ENCODE data around the gene LHFPL2. TPM values are rescaled to one million over a fixed set of nuclear protein-coding genes. Genes with fewer than 3 reads are reported as not detected.
"Not testable (repeated sequence)": the region's sequence is repeated elsewhere in the genome, so short reads cannot be mapped to it uniquely, and the experiment has no call there.

LHFPL2 gene
- polyA plus RNA-seq, 4 donors, result 48.4 to 62.2 (median 56.3) TPM

GRCh38 chr5:78667461-78668103, 19.0 kb upstream of the LHFPL2 start:
- DNase-seq (ENCODE audit: low read depth in 4 of 4, low spot score in 3 of 4), result no peak

- DNase-seq (ENCODE audit: low read depth in 4 of 4, low spot score in 3 of 4), result not testable (repeated sequence)
These were observed 18.4 kb upstream of the LHFPL2 start for GRCh38 chr5:78666975-78667374.

GRCh38 chr5:78666041-78666444, 17.5 kb upstream of the LHFPL2 start:
- no peak for DNase-seq (ENCODE audit: low read depth in 4 of 4, low spot score in 3 of 4)

GRCh38 chr5:78665534-78665933, 17.0 kb upstream of the LHFPL2 start:
- DNase-seq (ENCODE audit: low read depth in 4 of 4, low spot score in 3 of 4), result no peak

- DNase-seq (ENCODE audit: low read depth in 4 of 4, low spot score in 3 of 4), result no peak
These were observed 13.8 kb upstream of the LHFPL2 start for GRCh38 chr5:78662323-78662722.

GRCh38 chr5:78661691-78662090, 13.1 kb upstream of the LHFPL2 start:
- DNase-seq (ENCODE audit: low read depth in 4 of 4, low spot score in 3 of 4), result no peak

- DNase-seq (ENCODE audit: low read depth in 4 of 4, low spot score in 3 of 4), result no peak
These were observed 12.5 kb upstream of the LHFPL2 start for GRCh38 chr5:78661044-78661443.

GRCh38 chr5:78660401-78660800, 11.8 kb upstream of the LHFPL2 start:
- no peak for DNase-seq (ENCODE audit: low read depth in 4 of 4, low spot score in 3 of 4)

GRCh38 chr5:78659714-78660113, 11.1 kb upstream of the LHFPL2 start:
- DNase-seq (ENCODE audit: low read depth in 4 of 4, low spot score in 3 of 4), result no peak

GRCh38 chr5:78659114-78659513, 10.5 kb upstream of the LHFPL2 start:
- no peak for DNase-seq (ENCODE audit: low read depth in 4 of 4, low spot score in 3 of 4)

GRCh38 chr5:78657201-78657600, 8.6 kb upstream of the LHFPL2 start:
- no peak for DNase-seq (ENCODE audit: low read depth in 4 of 4, low spot score in 3 of 4)

GRCh38 chr5:78655746-78656290, 7.2 kb upstream of the LHFPL2 start:
- DNase-seq (ENCODE audit: low read depth in 4 of 4, low spot score in 3 of 4), result no peak

GRCh38 chr5:78654386-78654785, 5.8 kb upstream of the LHFPL2 start:
- no peak for DNase-seq (ENCODE audit: low read depth in 4 of 4, low spot score in 3 of 4)

GRCh38 chr5:78653681-78654366, 5.3 kb upstream of the LHFPL2 start:
- DNase-seq (ENCODE audit: low read depth in 4 of 4, low spot score in 3 of 4), result no peak

GRCh38 chr5:78653031-78653430, 4.5 kb upstream of the LHFPL2 start:
- DNase-seq (ENCODE audit: low read depth in 4 of 4, low spot score in 3 of 4), result no peak

GRCh38 chr5:78651468-78651867, 2.9 kb upstream of the LHFPL2 start:
- no peak for DNase-seq (ENCODE audit: low read depth in 4 of 4, low spot score in 3 of 4)

- no peak for DNase-seq (ENCODE audit: low read depth in 4 of 4, low spot score in 3 of 4)
These were observed 2.0 kb upstream of the LHFPL2 start for GRCh38 chr5:78650531-78650930.

GRCh38 chr5:78649861-78650496, 1.4 kb upstream of the LHFPL2 start:
- DNase-seq (ENCODE audit: low read depth in 4 of 4, low spot score in 3 of 4), result no peak

GRCh38 chr5:78649211-78649695, 681 bp upstream of the LHFPL2 start:
- no peak for DNase-seq (ENCODE audit: low read depth in 4 of 4, low spot score in 3 of 4)

- DNase-seq (ENCODE audit: low read depth in 4 of 4, low spot score in 3 of 4), result no peak
These were observed 674 bp downstream of the LHFPL2 start for GRCh38 chr5:78647838-78648358.

- DNase-seq (ENCODE audit: low read depth in 4 of 4, low spot score in 3 of 4), result no peak
These were observed 1.2 kb downstream of the LHFPL2 start for GRCh38 chr5:78647351-78647818.

Data from left renal pelvis (tissue), 4 donors.